ENCODE measurements around the gene PTK6. TPM values are rescaled to one million over a fixed set of nuclear protein-coding genes. Genes with fewer than 3 reads are reported as not detected.

Gene PTK6
- total and polyA plus RNA-seq, 7 donors = 0.28 to 80.7 (median 59.5) TPM; not detected in 2

DNA sequence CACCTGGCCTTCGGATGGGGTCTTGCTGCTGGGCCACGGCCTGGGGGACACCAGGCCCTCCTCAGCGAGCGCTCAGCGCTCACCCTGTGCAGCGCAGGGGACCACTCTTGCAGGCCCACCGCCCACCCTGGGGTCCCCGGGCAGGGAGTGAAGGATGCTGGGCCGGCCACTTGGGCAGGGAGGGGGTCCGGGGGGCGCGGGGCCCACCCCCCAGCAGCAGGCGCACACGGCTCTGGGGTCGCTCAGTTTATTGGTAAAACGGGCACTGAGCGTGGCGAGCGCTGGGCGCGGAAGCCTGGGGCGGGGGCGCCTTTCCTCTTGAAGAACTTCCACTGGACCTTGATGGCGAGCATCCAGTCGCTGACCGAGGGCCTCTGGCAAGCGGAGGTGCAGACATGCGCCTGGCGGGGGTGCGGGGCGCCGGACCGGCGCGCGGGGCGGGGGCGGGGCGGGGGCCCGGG, 49.4 kb downstream of the PTK6 start:
- no peak overlapping the region for H3K27ac ChIP-seq
- TF ChIP-seq POLR2AphosphoS5 (IDR thresholded peaks at IDR 0.05) (no peak), POLR2A (IDR thresholded peaks at IDR 0.05) (no peak), EP300 (IDR thresholded peaks at IDR 0.05) (no peak)
- TF ChIP-seq, protein P1, sequence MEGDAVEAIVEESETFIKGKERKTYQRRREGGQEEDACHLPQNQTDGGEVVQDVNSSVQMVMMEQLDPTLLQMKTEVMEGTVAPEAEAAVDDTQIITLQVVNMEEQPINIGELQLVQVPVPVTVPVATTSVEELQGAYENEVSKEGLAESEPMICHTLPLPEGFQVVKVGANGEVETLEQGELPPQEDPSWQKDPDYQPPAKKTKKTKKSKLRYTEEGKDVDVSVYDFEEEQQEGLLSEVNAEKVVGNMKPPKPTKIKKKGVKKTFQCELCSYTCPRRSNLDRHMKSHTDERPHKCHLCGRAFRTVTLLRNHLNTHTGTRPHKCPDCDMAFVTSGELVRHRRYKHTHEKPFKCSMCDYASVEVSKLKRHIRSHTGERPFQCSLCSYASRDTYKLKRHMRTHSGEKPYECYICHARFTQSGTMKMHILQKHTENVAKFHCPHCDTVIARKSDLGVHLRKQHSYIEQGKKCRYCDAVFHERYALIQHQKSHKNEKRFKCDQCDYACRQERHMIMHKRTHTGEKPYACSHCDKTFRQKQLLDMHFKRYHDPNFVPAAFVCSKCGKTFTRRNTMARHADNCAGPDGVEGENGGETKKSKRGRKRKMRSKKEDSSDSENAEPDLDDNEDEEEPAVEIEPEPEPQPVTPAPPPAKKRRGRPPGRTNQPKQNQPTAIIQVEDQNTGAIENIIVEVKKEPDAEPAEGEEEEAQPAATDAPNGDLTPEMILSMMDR (IDR thresholded peaks at IDR 0.05) = no peak
- no peak for DNase-seq
- peaks cover 0 to 6% (median 2%) of the 10 kb centered on the region in 4 donors for H3K9me3 ChIP-seq
- H3K36me3 ChIP-seq = no peaks in the 10 kb centered on the region
- peaks cover 15 to 85% (median 53%) of the 10 kb centered on the region in 3 donors for H3K27me3 ChIP-seq
- WGBS, 2 donors = 13 to 21% methylated on average over 39 of the region's 40 CpGs
- no peak overlapping the region for H3K4me3 ChIP-seq
- H3K4me1 ChIP-seq = peaks cover 0 to 5% (median 0%) of the 10 kb centered on the region in 4 donors
- intact Hi-C loops (cut with DNase I) = no loop called here

DNA sequence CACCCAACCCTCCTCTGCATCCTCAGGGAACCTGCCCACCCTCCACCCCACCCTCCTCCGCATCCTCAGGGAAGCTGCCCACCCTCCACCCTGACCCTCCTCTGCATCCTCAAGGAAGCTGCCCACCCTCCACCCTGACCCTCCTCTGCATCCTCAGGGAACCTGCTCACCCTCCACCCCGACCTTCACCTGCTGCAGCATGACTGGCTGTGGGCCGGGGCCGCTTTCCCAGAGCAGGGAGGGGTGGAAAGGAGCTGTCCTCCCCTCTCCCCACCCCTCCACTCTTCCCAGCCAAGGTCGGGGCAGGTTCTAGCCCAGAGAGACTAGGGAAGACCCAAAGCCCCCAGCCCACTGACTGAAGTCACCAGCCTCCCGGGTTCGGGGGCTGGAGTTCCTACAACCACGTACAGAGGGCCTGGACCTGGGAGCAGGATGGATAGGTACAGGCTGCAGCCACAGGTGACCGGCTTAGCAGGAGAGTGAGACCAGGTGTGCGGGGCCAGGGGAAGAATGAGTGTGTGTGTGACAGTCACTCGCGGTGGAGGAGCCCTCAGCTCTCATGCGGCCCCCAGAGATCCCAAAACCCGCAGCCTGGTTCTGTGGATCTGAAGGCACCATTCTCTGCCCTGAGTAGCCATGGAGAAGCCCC, 49.9 kb downstream of the PTK6 start:
- no peaks in the 10 kb centered on the region for H3K36me3 ChIP-seq
- H3K4me3 ChIP-seq = no peak overlapping the region
- no peak for DNase-seq
- H3K27me3 ChIP-seq = peaks cover 15 to 90% (median 53%) of the 10 kb centered on the region in 3 donors
- H3K27ac ChIP-seq = no peak overlapping the region
- TF ChIP-seq POLR2A (IDR thresholded peaks at IDR 0.05) (no peak), POLR2AphosphoS5 (IDR thresholded peaks at IDR 0.05) (no peak), EP300 (IDR thresholded peaks at IDR 0.05) (no peak)
- TF ChIP-seq, protein P1 (IDR thresholded peaks at IDR 0.05) = no peak
- intact Hi-C loops (cut with DNase I) = no loop called here
- H3K9me3 ChIP-seq = peaks cover 0 to 6% (median 2%) of the 10 kb centered on the region in 4 donors
- WGBS, 2 donors = 48 to 53% methylated on average over 14 of the region's 14 CpGs
- H3K4me1 ChIP-seq = peaks cover 0 to 5% (median 0%) of the 10 kb centered on the region in 4 donors

DNA sequence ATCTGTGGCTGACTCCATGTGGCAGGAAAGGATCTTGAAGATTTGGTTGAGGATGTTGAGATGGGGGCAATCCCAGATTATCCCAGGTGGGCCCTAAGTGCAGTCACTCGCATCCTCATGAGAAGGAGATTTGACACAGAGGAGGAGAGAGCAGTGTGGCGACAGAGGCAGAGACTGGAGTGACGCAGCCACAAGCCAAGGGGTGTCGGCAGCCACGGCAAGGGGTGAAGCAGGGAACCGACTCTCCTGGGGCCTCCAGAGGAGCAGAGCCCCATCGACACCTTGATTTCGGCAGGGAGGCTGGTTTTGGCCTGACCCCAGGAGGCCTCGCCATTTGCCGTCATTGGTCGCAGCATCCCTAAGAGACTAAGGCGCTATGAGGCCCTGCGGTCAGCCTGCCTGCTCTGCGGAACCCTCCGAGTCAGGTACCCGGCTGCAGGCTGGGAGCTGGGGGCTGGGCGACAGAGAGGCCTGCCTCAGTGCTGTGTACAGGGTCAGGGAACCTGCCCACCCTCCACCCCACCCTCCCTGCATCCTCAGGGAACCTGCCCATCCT, 50.8 kb downstream of the PTK6 start:
- no peak for TF ChIP-seq POLR2AphosphoS5 (IDR thresholded peaks at IDR 0.05)
- no peak for TF ChIP-seq EP300 (IDR thresholded peaks at IDR 0.05)
- TF ChIP-seq, protein P1 (IDR thresholded peaks at IDR 0.05) = no peak
- no peak for TF ChIP-seq POLR2A (IDR thresholded peaks at IDR 0.05)
- no peak for DNase-seq
- 93% methylated on average over 17 of the region's 17 CpGs for WGBS, 2 donors
- no peak overlapping the region for H3K4me3 ChIP-seq
- intact Hi-C loops (cut with DNase I) = no loop called here
- no peaks in the 10 kb centered on the region for H3K36me3 ChIP-seq
- peaks cover 0 to 5% (median 0%) of the 10 kb centered on the region in 4 donors for H3K4me1 ChIP-seq
- peaks cover 0 to 6% (median 2%) of the 10 kb centered on the region in 4 donors for H3K9me3 ChIP-seq
- H3K27me3 ChIP-seq = peaks cover 15 to 97% (median 53%) of the 10 kb centered on the region in 3 donors
- no peak overlapping the region for H3K27ac ChIP-seq

DNA sequence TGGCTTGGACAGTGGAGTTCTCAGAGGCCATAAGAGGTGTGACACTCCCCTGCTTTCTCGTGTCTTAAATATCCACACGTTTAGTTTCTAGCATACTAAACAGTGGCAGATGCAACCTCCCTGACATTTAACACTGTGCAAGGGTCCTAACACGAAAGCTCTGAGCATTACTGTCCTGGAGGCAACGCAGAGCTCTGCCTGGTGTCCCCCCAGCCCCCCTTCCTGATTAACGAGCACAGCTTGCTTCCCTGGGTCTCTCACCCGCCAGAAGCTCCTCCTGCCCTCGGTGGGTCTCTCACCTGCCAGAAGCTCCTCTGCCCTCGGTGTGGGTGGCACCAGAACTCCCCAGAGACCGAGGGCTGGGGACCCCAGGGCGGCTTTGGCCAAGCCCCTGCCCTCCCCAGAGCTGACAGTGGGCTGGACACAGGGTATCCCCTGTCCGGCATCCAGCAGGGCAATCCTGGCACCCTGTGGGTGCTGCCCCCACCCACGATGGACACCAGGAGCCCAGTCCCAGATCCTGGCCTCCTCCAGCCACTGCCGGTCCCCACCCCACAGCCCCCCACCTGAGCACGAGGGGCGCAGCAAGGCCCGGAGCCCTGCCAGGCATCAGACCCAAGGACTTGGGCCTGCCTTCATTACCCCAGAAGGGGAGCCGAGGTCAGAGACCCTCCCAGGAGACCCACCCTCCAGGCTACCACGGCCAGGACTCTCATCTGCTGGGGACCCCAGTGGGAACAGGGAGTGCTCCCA, 52.3 kb downstream of the PTK6 start:
- TF ChIP-seq, protein P1 (IDR thresholded peaks at IDR 0.05) = no peak
- no peak for TF ChIP-seq EP300 (IDR thresholded peaks at IDR 0.05)
- no peak for TF ChIP-seq POLR2A (IDR thresholded peaks at IDR 0.05)
- peaks cover 18 to 97% (median 51%) of the 10 kb centered on the region in 3 donors for H3K27me3 ChIP-seq

More for the DNA sequence above, 52.3 kb downstream of the PTK6 start:
- no peak overlapping the region for H3K4me3 ChIP-seq
- WGBS, 2 donors = 52 to 67% methylated on average over 18 of the region's 18 CpGs
- no peaks in the 10 kb centered on the region for H3K36me3 ChIP-seq
- peaks cover 0 to 6% (median 2%) of the 10 kb centered on the region in 4 donors for H3K9me3 ChIP-seq
- no peak for DNase-seq
- intact Hi-C loops (cut with DNase I) = no loop called here
- H3K27ac ChIP-seq = no peak overlapping the region
- H3K4me1 ChIP-seq = peaks cover 0 to 5% (median 0%) of the 10 kb centered on the region in 4 donors

Data from sigmoid colon (tissue), 7 donors.